ENCODE measurements around the gene UGT1A6.

UGT1A6 gene

GRCh38 chr2:233803292-233803911 is 110.7 kb downstream of the UGT1A6 start:
- no peak for DNase-seq

DNA sequence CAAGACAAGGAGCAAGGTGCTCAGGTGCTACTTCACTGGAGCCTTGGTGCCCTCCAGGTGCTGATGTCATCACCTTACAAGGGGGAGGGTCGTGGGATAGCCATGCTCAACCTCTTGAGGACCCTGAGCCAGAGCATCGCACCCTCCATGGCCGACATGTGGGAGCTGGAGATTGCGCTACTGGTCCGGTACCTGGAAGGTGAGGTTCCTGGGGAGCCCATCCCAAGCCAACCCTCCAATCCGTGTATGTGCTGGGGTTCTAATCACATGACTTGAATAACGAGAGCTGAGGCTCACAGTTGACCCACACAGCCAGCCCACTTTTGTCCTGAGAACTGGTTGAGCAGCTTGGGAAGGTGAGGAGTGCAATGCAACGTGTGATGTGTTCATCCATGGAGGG is 111.3 kb downstream of the UGT1A6 start:
- DNase-seq: no peak

DNA sequence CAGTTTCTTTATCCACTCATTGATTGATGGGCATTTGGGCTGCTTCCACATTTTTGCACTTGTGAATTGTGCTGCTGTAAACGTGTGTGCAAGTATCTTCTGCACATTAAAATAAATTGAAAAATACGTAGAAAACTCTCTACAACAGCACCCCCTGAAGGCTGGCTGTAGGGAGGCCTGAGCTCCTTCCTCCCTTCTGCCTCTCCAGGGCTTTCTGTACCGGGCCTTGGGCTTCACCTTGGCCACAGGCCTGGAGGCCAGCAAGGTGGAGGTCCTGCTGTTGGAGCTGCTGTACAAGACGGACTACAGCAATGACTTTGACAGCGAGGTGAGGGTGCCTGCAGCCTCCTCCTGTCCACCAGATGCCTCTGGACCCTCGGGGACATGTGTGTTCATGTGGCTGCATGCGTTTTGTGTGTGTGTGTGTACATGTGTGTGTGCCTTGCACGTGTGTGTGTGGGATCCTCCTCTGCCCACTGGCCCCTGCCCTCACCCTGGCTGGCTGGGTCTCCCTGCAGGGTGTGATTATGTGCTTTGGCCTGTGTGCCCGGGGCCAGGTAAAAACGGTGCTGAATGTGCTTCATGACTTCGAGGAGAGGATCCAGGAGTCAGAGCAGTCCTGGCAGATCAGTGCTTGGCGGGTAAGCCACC is 114.7 kb downstream of the UGT1A6 start:
- DNase-seq: no peak

- no peak for DNase-seq
Observed at GRCh38 chr2:233807966-233808935, 115.6 kb downstream of the UGT1A6 start.

- no peak for DNase-seq
Observed at GRCh38 chr2:233810385-233810784, 117.7 kb downstream of the UGT1A6 start.

DNA sequence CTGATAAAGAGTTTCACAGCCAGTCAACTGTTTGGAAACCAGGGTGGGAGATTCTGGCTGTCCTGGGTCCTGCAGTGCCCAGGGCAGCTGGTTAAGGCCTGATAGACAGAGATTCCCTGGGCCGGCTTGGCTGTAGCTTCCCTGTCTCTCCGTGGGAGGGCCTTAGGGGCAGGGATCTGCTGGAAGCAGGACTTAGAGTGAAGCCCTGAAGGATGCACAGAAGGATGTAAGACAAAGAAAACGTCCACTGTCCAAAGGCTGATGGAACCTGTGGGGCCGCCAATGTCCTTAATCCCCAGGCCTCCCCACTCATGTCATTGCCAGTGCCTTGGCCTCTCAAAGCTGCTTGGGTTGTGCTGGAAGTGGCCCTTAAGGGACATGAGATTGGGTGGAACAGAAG is 118.4 kb downstream of the UGT1A6 start:
- no peak for DNase-seq

GRCh38 chr2:233811732-233812131 is 119.0 kb downstream of the UGT1A6 start:
- no peak for DNase-seq

GRCh38 chr2:233813236-233814055 is 120.8 kb downstream of the UGT1A6 start:
- no peak for DNase-seq

DNA sequence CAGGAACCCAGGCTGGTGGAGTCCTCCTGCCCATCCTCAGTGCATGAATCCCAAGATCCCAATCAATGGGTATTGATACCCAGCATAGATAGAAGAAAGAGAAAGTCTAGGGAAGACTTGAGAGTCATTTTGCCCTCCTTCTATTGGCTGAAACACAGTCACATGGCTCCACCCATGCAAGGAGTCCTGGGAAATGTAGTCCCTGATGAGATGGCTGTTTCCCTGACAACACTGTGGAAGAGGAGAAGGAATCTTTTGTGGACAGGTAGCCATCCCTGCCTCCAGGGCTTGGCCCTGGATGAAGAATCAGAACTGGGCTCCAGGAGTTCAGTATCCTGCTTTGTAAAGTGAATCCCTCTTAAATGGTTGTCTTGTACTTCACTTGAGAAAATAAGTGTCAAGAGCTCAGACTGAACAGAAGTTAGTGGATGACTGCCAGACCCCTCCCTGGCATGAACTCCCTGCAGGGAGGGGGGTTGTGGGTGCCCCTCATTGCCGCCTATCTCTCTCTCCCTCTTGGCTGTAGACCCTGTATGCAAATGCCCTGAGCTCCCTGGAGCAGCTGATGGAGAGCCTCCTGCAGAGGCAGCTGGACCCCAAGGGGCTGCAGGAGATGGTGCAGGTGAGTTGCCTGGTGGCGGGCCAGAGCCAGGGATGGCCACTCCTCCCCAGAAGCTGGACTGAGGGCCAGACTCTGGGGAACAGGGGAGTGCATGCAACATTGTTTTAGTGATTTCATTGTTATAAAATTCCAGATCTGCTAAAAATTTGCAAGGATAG is 121.6 kb downstream of the UGT1A6 start:
- DNase-seq: no peak

GRCh38 chr2:233815861-233816260 is 123.2 kb downstream of the UGT1A6 start:
- DNase-seq: no peak

- no peak for DNase-seq
Observed at GRCh38 chr2:233816334-233816733, 123.6 kb downstream of the UGT1A6 start.

GRCh38 chr2:233816771-233817170 is 124.1 kb downstream of the UGT1A6 start:
- DNase-seq: no peak

DNA sequence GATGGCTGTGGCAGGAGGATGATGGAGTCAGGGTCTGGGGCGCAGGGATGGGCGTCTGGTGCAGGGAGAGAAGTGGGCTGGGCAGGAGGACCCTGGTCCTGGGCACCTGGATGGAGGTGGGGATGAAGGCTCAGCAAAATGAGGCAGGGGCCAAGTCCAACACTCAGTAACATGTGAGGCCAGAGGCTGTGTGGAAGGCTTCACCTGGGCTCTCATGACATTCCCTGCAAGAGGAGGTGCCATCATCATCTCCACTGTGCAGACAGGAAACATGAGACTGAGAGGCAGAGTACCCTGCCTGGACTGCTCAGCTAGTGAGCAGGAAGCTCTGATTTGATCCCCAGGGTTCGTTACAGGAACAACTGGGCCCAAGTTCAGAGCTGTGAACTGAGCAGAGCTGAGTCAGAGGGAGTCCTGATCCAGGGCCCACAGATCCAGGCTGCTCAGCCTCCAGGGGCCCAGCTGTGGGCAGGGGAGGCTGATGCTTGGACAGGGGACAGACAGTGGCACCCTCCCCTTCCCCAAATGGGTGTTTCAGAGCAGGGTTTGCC is 124.7 kb downstream of the UGT1A6 start:
- DNase-seq: no peak

- no peak for DNase-seq
Observed at GRCh38 chr2:233817995-233818638, 125.4 kb downstream of the UGT1A6 start.

DNA sequence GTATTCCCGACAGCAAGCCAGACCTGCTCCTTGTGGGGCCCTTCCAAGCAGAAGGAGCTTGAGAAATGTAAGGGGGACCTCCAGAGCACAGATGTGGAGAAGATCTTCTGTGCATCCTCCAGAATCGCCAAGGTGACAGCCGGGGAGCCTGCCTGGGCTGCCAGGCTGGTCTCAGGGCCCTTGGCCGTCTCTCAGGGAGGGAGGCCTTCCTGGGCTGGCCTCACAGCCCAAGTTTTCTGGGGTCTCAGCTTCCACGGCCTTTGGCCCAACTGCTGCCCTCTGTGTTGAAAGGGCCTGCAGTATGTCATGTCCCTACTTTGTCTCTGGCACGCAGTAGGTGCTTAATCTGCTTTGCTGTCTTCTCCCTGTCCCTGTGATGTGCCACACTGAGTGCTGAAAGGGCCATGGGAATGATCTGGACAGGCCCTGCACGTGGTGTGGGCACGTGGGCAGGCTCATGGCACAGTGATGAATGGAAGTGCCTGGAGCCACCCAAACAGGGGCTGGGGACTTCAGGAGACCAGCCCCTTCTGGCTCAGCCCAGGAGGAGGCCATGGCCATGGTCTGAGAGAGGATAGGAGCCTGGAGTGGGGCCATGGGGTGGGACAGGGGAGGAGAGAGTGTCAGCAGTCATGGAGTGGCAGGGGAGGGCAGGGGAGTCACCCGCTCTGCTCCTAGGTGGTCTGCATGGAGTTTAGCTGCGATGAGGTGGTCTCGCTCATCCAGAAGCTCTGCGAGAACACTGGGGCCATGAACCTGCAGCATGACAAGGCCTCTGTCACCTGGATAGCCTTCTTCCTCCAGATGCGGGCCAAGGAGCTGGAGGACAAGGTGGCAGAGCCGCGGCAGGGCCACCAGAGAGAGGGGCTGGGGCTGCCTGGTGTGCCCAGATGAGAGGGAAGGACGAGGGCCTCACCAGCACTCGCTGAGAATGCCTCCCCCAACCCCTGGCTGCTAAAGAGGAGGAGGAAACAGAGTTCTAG is 126.2 kb downstream of the UGT1A6 start:
- no peak for DNase-seq

DNA sequence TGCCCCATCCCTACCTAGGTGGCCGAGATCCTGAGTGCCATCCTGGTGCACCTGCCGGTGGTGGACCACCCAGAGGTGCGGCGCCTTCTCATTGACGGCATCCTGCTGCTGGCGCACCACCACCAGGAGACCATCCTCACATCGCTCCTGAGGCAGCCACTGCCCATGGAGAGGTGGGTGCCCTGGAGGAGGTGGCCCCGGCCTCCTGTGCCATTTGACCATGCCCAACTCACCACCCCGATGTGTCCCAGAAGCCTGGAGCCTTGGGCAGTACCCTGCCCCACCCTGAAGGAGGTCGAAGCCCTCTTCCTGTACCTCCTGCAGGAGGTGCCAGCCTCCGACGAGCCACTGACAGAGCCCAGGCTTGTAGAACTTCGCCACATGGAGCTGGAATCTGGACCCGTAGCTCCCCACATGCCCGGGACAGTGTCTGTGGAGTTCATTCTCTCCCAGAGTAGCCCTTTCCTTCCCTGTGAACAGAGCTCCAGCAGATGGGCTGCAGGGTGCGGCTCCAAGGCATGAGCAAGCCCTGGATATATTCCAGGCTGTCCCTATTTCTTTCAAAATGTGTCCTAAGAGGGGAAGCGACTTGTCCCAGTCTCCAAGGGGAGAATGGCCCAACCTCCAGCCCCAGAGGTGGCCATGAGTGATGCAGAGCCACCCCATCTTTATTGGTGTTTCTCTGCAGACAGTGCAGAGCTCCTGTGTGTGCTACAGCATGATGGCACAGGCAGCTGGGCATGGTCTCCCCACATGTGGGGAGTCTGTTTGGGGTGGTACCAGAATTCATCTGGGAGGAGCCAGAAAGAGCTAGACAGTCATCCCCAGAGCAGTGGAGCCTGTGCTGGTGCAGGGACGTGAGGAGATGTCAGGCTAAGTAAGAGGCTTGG is 127.4 kb downstream of the UGT1A6 start:
- no peak for DNase-seq

- no peak for DNase-seq
Observed at GRCh38 chr2:233820774-233821105, 128.1 kb downstream of the UGT1A6 start.

DNA sequence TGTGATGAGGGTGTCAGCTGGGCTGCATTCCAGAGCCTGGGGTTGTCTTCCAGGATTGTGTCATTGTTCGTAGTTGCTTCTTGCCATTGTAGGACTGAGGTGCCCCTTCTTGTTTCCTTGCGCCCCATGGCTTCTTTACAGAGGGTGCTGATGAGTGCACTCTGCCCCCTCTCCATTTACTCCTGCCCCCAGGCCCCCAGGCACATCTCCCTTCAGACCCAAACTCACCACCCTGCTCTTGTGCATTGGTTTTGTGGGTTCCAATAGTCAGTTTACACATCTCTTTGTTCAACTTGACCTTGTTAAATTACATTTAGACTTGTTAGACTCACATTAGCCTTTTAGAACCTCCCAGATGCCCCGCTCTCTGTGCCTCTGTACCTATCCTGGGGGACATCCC is 128.5 kb downstream of the UGT1A6 start:
- DNase-seq: no peak

GRCh38 chr2:233821709-233822100 is 129.0 kb downstream of the UGT1A6 start:
- no peak for DNase-seq

All from hippocampal formation (tissue), 2 donors.